ENCODE measurements around the gene PERM1.
"Not testable (repeated sequence)": the region's sequence is repeated elsewhere in the genome, so short reads cannot be mapped to it uniquely, and the experiment has no call there.

PERM1 gene

GRCh38 chr1:947958-948357 lies 33.9 kb downstream of the PERM1 start:
- DNase-seq (ENCODE audit: low read depth), result no peak

GRCh38 chr1:946811-947210 lies 35.1 kb downstream of the PERM1 start:
- DNase-seq (ENCODE audit: low read depth), result not testable (repeated sequence)

- no peak for DNase-seq (ENCODE audit: low read depth)
Measured at GRCh38 chr1:945688-946556, 36.0 kb downstream of the PERM1 start.

- no peak for DNase-seq (ENCODE audit: low read depth)
Measured at GRCh38 chr1:944341-945325, 37.3 kb downstream of the PERM1 start.

GRCh38 chr1:943545-944340 lies 38.1 kb downstream of the PERM1 start:
- DNase-seq (ENCODE audit: low read depth), result no peak

- DNase-seq (ENCODE audit: low read depth), result no peak
Measured at GRCh38 chr1:942864-943533, 38.9 kb downstream of the PERM1 start.

- no peak for DNase-seq (ENCODE audit: low read depth)
Measured at GRCh38 chr1:942411-942821, 39.5 kb downstream of the PERM1 start.

GRCh38 chr1:941588-942383 lies 40.1 kb downstream of the PERM1 start:
- no peak for DNase-seq (ENCODE audit: low read depth)

GRCh38 chr1:941015-941587 lies 40.8 kb downstream of the PERM1 start:
- no peak for DNase-seq (ENCODE audit: low read depth)

GRCh38 chr1:940107-941014 lies 41.5 kb downstream of the PERM1 start:
- no peak for DNase-seq (ENCODE audit: low read depth)

GRCh38 chr1:939511-940106 lies 42.3 kb downstream of the PERM1 start:
- no peak for DNase-seq (ENCODE audit: low read depth)

GRCh38 chr1:938711-939489 lies 43.0 kb downstream of the PERM1 start:
- DNase-seq (ENCODE audit: low read depth), result no peak

- DNase-seq (ENCODE audit: low read depth), result no peak
Measured at GRCh38 chr1:938088-938683, 43.7 kb downstream of the PERM1 start.

- DNase-seq (ENCODE audit: low read depth), result no peak
Measured at GRCh38 chr1:937521-937920, 44.4 kb downstream of the PERM1 start.

- DNase-seq (ENCODE audit: low read depth), result no peak
Measured at GRCh38 chr1:936348-937264, 45.3 kb downstream of the PERM1 start.

- no peak for DNase-seq (ENCODE audit: low read depth)
Measured at GRCh38 chr1:935751-936231, 46.1 kb downstream of the PERM1 start.
